HCEC 1CT (cell line): Measurements from ENCODE around the gene FCHSD2.
"Not testable (repeated sequence)": the region's sequence is repeated elsewhere in the genome, so short reads cannot be mapped to it uniquely, and the experiment has no call there.

Experiments used
- DNase-seq: peaks from one replicate; pipeline ENCODE4 v3.0.0-alpha.2; 2017

FCHSD2 gene

GRCh38 chr11:72829884-72830533 is 312.1 kb downstream of the FCHSD2 start:
- no peak for DNase-seq

GRCh38 chr11:72829178-72829577 is 312.9 kb downstream of the FCHSD2 start:
- no peak for DNase-seq

- no peak for DNase-seq
Measured at GRCh38 chr11:72828692-72829101, 313.4 kb downstream of the FCHSD2 start.

DNA sequence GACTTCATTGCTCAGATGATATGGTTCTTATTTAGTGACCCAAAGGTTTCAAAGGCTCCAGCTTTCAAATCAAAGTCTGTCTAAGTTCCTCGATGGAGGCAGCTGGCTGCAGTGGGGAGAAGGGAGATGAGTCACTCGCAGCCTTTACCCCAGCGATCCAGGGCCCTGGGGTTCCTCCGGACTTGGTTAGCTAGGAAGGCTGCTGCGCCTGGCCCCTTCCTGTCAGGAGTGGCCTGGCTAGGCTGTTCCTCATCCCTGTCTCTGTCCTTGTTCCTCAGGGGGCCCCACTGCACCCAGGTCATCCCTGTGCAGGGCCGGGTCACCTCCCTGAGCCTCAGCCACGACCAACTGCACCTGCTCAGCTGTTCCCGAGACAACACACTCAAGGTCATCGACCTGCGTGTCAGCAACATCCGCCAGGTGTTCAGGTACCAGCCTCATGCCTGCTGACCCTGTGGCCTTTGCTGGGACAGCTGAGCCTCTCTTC is 314.0 kb downstream of the FCHSD2 start:
- DNase-seq: peak; percentile 55

DNA sequence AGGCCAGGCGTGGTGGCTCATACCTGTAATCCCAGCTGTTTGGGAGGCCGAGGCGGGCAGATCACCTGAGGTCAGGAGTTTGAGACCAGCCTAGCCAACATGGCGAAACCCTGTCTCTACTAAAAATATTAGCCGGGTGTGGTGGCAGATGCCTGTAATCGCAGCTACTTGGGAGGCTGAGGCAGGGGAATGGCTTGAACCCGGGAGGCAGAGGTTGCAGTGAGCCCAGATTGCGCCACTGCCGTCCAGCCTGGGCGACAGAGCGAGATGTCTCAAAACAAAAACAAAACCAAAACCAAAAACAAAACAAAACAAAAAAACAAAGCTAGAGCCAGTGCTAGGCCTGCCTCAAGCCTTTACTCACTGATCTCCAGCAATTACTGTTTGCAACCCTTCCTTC is 314.5 kb downstream of the FCHSD2 start:
- not testable (repeated sequence) for DNase-seq

GRCh38 chr11:72826942-72827480 is 315.1 kb downstream of the FCHSD2 start:
- no peak for DNase-seq

GRCh38 chr11:72826191-72826941 is 315.8 kb downstream of the FCHSD2 start:
- no peak for DNase-seq

- DNase-seq: no peak
Measured at GRCh38 chr11:72825661-72826060, 316.5 kb downstream of the FCHSD2 start.

GRCh38 chr11:72824811-72825505 is 317.2 kb downstream of the FCHSD2 start:
- DNase-seq: no peak

DNA sequence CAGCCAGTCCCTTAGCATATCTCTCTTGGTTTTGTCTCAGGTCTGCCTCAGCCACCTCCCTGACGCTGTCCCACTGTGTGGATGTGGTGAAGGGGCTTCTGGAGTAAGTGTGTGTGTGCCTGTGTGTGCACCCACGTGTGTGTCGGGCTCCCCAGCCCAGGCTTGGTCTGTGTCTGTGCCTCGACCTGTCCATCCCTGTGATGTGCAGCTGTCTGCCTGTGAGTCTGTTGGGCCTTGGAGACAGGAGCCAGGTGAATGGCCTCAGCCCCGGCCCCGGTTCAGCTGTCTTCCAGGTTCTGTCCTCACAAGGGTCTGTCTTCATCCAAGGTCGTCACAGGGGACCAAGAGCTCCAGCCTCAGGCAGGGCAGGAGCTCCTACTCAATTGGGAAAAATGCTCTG is 318.1 kb downstream of the FCHSD2 start:
- DNase-seq: no peak

- no peak for DNase-seq
Measured at GRCh38 chr11:72823105-72823804, 318.9 kb downstream of the FCHSD2 start.

- DNase-seq: peak; percentile 83
Measured at GRCh38 chr11:72821920-72822799, 320.0 kb downstream of the FCHSD2 start.

- no peak for DNase-seq
Measured at GRCh38 chr11:72821221-72821919, 320.7 kb downstream of the FCHSD2 start.

- DNase-seq: no peak
Measured at GRCh38 chr11:72820439-72821139, 321.5 kb downstream of the FCHSD2 start.

DNA sequence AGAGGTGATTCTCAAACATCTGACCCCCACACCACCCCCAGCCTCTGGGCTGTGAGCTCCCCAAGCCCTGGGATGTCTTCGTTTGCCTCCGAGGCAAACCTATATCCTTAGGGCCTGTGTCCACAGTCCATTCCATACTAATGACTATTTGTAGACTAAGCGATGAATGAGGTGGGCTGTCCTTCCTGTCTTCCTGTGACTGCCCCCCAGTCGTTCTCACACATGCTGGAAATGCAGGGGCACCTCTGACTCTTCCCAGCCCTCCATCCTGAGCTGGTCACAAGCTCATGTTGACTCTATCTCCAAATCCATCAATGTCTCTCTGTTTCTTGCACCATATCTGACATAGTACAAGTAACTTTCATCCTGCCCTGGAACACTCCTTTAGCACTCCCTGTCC is 323.1 kb downstream of the FCHSD2 start:
- no peak for DNase-seq

- no peak for DNase-seq
Measured at GRCh38 chr11:72817966-72818365, 324.2 kb downstream of the FCHSD2 start.

DNA sequence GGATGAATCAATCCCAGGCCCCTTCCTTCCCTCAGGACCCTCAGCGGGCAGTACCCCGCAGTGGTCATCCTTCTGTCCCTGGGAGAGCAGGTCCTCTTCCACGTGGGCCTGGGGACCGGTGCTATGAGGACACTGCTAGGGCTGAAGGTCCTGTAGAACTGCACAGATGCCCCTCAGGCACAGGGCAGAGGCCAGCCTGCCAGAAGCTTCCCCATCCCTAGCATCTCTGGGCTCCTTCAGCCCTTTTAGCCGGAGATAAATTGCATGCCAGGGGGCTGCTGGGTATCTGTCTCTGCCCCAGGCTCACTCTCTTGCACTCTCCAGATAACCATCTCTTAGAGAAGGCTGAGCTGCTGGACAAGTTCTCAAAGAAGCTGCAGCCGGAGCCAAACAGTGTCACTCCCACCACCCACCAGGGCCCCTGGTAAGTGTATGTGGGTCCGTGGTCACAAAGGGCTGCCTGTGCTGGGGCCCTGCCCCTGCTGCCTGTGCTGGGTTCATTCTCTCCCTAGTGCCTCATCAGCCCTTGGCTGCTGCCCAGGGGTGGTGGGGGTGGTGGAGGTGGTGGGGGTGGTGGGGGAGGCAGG is 325.6 kb downstream of the FCHSD2 start:
- DNase-seq: no peak

DNA sequence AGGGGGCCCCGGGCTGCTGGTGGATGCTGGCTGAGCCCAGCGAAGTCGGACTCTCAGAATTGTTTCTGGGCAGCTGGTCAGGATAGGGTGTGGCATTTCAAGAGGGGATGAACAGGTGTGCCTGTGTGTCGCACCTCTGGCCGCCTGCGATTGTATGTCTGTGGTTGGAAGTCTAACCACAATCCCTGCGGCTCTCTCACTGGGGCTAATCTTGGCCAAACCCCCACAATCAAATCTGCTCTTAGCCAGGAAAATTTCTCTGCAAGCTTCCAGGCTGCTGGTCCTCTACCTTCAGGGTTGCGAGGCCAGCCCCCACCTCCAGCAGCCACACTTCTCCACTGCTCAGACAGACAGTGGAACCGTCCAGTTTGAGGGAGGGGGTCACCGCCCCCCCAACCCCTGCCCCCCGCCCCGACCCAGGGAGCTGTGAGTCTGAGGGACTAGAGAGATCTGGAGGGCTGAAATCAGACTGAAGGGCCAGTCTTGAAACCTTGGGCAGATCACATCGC is 327.0 kb downstream of the FCHSD2 start:
- peak; percentile 15 for DNase-seq

GRCh38 chr11:72814286-72815109 is 327.6 kb downstream of the FCHSD2 start, which contains the start of gene ATG16L2:
Gene ATG16L2 (plus strand): TSS chr11:72814411. CDS start chr11:72814446, 35 bp downstream.
- peak; percentile 84 for DNase-seq
